ENCODE measurements around the gene C11orf68. TPM values are rescaled to one million over a fixed set of nuclear protein-coding genes. Genes with fewer than 3 reads are reported as not detected.
A peak's percentile ranks its signal among the peaks of the same experiment; 100 is the strongest.

The C11orf68 gene
- total and polyA plus RNA-seq, 9 of the 15 experiments (the other 6 are each of a cell fraction or from before 2014, with no cell fraction given): 3.6 to 35.9 (median 12.8) TPM

DNA sequence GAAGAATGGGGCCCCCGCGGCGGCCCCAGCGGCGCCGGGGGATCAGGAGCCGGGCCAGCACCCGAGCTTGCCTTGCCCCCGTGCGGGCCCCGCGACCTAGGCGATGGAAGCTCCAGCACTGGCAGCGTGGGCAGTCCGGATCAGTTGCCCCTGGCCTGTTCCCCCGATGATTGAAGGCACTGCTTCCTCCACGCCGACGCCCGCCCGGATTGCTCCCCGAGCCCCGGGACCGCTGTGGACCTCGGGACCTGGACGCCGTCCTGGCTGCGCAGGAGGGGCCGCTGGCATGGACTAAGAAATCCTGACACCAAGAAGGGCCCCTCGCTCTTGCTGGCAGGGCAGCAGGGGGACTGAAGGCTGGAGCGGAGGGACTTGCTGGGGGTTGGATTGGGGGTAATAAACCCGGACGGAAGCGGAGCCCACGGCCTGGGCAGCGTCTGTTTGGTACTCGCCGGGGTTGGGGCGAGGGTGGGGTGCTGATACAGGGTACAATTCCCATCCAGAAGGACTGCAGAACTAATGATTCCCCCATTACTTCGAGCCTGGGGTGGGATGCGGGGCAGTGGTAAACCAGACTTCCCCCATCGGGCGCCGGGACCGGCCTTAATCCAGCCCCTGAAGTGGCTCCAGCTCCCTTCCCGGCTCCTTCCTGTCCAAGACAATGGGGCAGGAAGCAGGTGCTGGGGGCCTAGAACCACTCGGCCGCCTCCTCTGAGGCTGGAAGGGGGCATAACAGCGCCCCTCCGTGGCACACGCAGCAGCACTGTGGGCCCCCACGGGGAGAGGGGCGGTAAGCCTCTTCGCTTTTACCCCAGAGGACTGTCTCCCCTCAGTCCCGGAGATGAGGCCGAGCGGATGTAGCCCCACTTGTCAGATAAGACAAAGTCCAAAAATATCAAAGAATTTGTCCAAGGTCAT is 27.4 kb downstream of the C11orf68 start (continued):
- no peak for TF ChIP-seq THAP12 (CRISPR knock-in tag; IDR thresholded peaks at IDR 0.05)
- 0 out of 2 replicates have a peak, but pooled peaks have one; percentile 6 for TF ChIP-seq CREB1 (IDR thresholded peaks at IDR 0.05)
- TF ChIP-seq CREB1 (CRISPR knock-in tag; IDR thresholded peaks at IDR 0.05): peak; percentile 29; the same call in 1 of the 2 replicates
- no peak for TF ChIP-seq TFE3 (CRISPR knock-in tag; IDR thresholded peaks at IDR 0.05)
- no peak for TF ChIP-seq PHB (CRISPR knock-in tag; IDR thresholded peaks at IDR 0.05)
- no peak for TF ChIP-seq ZBTB34 (CRISPR knock-in tag; IDR thresholded peaks at IDR 0.05)
- TF ChIP-seq ZNF707 (CRISPR knock-in tag; conservative IDR thresholded peaks at IDR 0.05): no peak
- TF ChIP-seq TCFL5 (CRISPR knock-in tag; conservative IDR thresholded peaks at IDR 0.05): no peak
- peak in 1 of 2 experiments; percentile 62; a peak in 1 of 4 replicates for TF ChIP-seq TEAD1 (CRISPR knock-in tag; IDR thresholded peaks at IDR 0.05)
- no peak for TF ChIP-seq HDAC2 (IDR thresholded peaks at IDR 0.05)
- no peak; the same call in 1 of the 2 replicates for TF ChIP-seq ZNF143 (CRISPR knock-in tag; IDR thresholded peaks at IDR 0.05)
- no peak for TF ChIP-seq ILK (tag; IDR thresholded peaks at IDR 0.05; ENCODE audit: borderline replicate concordance, low read depth)
- no peak for TF ChIP-seq HMG20B (CRISPR knock-in tag; IDR thresholded peaks at IDR 0.05)
- TF ChIP-seq, protein P1, sequence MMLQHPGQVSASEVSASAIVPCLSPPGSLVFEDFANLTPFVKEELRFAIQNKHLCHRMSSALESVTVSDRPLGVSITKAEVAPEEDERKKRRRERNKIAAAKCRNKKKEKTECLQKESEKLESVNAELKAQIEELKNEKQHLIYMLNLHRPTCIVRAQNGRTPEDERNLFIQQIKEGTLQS (IDR thresholded peaks at IDR 0.05): no peak
- TF ChIP-seq, protein P1 (CRISPR knock-in tag; conservative IDR thresholded peaks at IDR 0.05): peak; percentile 9; the same call in 1 of the 2 replicates
- peak; percentile 54; the same call in 1 of the 2 replicates for TF ChIP-seq CTBP1 (IDR thresholded peaks at IDR 0.05; ENCODE audit: borderline replicate concordance)
- TF ChIP-seq, protein P2, sequence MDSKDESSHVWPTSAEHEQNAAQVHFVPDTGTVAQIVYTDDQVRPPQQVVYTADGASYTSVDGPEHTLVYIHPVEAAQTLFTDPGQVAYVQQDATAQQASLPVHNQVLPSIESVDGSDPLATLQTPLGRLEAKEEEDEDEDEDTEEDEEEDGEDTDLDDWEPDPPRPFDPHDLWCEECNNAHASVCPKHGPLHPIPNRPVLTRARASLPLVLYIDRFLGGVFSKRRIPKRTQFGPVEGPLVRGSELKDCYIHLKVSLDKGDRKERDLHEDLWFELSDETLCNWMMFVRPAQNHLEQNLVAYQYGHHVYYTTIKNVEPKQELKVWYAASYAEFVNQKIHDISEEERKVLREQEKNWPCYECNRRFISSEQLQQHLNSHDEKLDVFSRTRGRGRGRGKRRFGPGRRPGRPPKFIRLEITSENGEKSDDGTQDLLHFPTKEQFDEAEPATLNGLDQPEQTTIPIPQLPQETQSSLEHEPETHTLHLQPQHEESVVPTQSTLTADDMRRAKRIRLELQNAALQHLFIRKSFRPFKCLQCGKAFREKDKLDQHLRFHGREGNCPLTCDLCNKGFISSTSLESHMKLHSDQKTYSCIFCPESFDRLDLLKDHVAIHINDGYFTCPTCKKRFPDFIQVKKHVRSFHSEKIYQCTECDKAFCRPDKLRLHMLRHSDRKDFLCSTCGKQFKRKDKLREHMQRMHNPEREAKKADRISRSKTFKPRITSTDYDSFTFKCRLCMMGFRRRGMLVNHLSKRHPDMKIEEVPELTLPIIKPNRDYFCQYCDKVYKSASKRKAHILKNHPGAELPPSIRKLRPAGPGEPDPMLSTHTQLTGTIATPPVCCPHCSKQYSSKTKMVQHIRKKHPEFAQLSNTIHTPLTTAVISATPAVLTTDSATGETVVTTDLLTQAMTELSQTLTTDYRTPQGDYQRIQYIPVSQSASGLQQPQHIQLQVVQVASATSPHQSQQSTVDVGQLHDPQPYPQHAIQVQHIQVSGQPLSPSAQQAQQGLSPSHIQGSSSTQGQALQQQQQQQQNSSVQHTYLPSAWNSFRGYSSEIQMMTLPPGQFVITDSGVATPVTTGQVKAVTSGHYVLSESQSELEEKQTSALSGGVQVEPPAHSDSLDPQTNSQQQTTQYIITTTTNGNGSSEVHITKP (IDR thresholded peaks at IDR 0.05; ENCODE audit: partially characterized antibody): no peak
